ENCODE results near the gene KIAA1549. TPM values are rescaled to one million over a fixed set of nuclear protein-coding genes. Genes with fewer than 3 reads are reported as not detected.

Gene KIAA1549
- total and polyA plus RNA-seq, 2 of the 4 experiments (the other 2 are of a cell fraction) = 1.3 to 3.3 TPM

DNA sequence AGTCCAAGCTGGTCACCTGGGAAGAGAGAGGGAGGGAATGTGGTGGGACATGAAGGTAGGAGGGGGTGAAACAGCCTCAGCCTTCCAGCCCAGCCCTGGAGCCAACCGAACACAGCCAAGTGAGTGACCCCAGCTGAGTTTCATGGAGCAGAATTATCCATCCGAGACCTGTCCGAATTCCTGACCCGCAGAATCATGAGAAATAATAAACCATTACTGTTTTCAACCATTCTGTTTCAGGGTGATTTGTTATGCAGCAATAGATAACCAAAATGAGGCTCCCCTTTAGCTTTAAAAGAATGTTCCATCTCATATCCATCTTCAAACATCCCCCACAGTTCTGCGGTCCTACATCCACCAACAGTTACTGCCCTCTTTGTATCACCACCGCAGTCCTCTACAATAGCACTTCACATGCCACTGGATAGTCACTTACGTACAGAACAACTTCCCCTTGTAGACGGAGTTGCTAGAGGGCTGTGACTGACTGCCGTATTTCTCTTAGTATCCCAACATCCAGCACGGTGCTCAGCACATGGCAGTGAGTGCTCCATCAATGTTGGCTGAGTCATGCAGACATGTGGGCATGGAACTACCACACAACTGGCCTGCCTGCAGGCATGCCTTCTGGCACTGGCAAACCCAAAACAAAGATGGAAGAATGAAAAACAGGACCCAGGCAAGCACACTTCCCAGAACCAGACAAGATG, 18.5 kb downstream of the KIAA1549 start:
- Histone ChIP-seq H2BK120ac (ENCODE audit: low read depth, low read length) (no peak overlapping the region), H4K8ac (ENCODE audit: low read depth in 2 of 2, low read length in 2 of 2) (no peak overlapping the region), H3K27ac (ENCODE audit: insufficient read depth, low read length) (no peak overlapping the region), H3K4ac (ENCODE audit: low read depth, low read length) (no peak overlapping the region), H2AFZ (replicated peaks; ENCODE audit: low read length, poor library complexity) (no peak overlapping the region), H3K9me3 (ENCODE audit: control insufficient read depth, insufficient read depth, low read length) (no peaks in the 10 kb centered on the region), H2BK5ac (ENCODE audit: low read depth, low read length, poor library complexity, severe bottlenecking) (no peak overlapping the region), H3K4me3 (ENCODE audit: insufficient read depth, low read depth, low read length) (no peak overlapping the region), H2AK9ac (replicated peaks; ENCODE audit: low read depth, low read length, poor library complexity) (no peak overlapping the region), H3K18ac (ENCODE audit: low read depth, low read length) (no peak overlapping the region), H3K4me1 (ENCODE audit: control insufficient read depth, insufficient read depth, low read length) (peaks cover 3% of the 10 kb centered on the region; the same call in 1 of the 2 replicates), H4K20me1 (ENCODE audit: insufficient read depth, low read length) (peaks cover 1% of the 10 kb centered on the region; the same call in 1 of the 2 replicates), H3K9me1 (ENCODE audit: insufficient read depth, low read length) (no peaks in the 10 kb centered on the region; the same call in 1 of the 2 replicates), H4K91ac (ENCODE audit: insufficient read depth, low read depth, low read length) (no peak overlapping the region), H3K9ac (ENCODE audit: low read depth, low read length) (no peak overlapping the region), H2AK5ac (ENCODE audit: low read depth, low read length) (no peak overlapping the region), H2BK15ac (ENCODE audit: low read depth, low read length) (no peak overlapping the region), H3K79me1 (ENCODE audit: low read depth in 1 of 2, low read length in 2 of 2) (peaks cover 11 to 19% of the 10 kb centered on the region in 2 experiments; a peak in 3 of 4 replicates), H3K27me3 (ENCODE audit: control insufficient read depth, insufficient read depth, low read length) (no peaks in the 10 kb centered on the region), H3K23ac (ENCODE audit: low read depth, low read length) (no peak overlapping the region), H3K14ac (replicated peaks; ENCODE audit: low read depth, low read length) (no peak overlapping the region), H4K5ac (ENCODE audit: low read depth, low read length) (no peak overlapping the region), H3K4me2 (ENCODE audit: low read depth, low read length) (no peak overlapping the region), H3K36me3 (ENCODE audit: control insufficient read depth, insufficient read depth, low read length) (no peaks in the 10 kb centered on the region), H2BK20ac (ENCODE audit: low read depth, low read length) (no peak overlapping the region), H3K56ac (ENCODE audit: extremely low read depth, insufficient read depth, low read length) (no peak overlapping the region)
- BruUV-seq (replicated peaks) = no TSS peak
- CTCF ChIA-PET = no interaction called here
- DNase-seq (no peak), ATAC-seq (ENCODE audit: low read depth) (no peak)
- 80% methylated on average over 2 of the region's 10 CpGs; no CpG with 5 or more reads in 1 of the 2 experiments for WGBS, 2 experiments (ENCODE audit: extremely low coverage in 2 of 2, insufficient read length in 1 of 2)
- POLR2A ChIA-PET (ENCODE audit: unreplicated experiment) = no interaction called here
- intact Hi-C loops (cut with micrococcal nuclease) (no loop called here), in situ Hi-C loops (cut with MboI; ENCODE audit: low sequenced_read_pairs) (no loop called here), dilution Hi-C loops (cut with HindIII; ENCODE audit: low sequenced_read_pairs, unreplicated experiment) (no loop called here)
- TF ChIP-seq, protein P1, sequence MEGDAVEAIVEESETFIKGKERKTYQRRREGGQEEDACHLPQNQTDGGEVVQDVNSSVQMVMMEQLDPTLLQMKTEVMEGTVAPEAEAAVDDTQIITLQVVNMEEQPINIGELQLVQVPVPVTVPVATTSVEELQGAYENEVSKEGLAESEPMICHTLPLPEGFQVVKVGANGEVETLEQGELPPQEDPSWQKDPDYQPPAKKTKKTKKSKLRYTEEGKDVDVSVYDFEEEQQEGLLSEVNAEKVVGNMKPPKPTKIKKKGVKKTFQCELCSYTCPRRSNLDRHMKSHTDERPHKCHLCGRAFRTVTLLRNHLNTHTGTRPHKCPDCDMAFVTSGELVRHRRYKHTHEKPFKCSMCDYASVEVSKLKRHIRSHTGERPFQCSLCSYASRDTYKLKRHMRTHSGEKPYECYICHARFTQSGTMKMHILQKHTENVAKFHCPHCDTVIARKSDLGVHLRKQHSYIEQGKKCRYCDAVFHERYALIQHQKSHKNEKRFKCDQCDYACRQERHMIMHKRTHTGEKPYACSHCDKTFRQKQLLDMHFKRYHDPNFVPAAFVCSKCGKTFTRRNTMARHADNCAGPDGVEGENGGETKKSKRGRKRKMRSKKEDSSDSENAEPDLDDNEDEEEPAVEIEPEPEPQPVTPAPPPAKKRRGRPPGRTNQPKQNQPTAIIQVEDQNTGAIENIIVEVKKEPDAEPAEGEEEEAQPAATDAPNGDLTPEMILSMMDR (conservative IDR thresholded peaks at IDR 0.05; ENCODE audit: low read depth, low read length) = no peak
- TF ChIP-seq MAZ (IDR thresholded peaks at IDR 0.05; ENCODE audit: borderline replicate concordance, low read depth, low read length) (no peak), MAFK (IDR thresholded peaks at IDR 0.05; ENCODE audit: low read depth, low read length) (no peak), MXI1 (IDR thresholded peaks at IDR 0.05; ENCODE audit: borderline replicate concordance, low read depth, low read length) (no peak), POLR2A (IDR thresholded peaks at IDR 0.05; ENCODE audit: low read depth, low read length) (no peak), RAD21 (IDR thresholded peaks at IDR 0.05; ENCODE audit: low read length) (no peak), FOS (IDR thresholded peaks at IDR 0.05; ENCODE audit: low read depth, low read length) (no peak), CEBPB (IDR thresholded peaks at IDR 0.05; ENCODE audit: low read depth, low read length) (no peak), BHLHE40 (IDR thresholded peaks at IDR 0.05; ENCODE audit: low read depth, low read length) (no peak), CHD1 (IDR thresholded peaks at IDR 0.05; ENCODE audit: low read depth, low read length) (no peak), RCOR1 (IDR thresholded peaks at IDR 0.05; ENCODE audit: insufficient replicate concordance, low read length) (no peak), RFX5 (IDR thresholded peaks at IDR 0.05; ENCODE audit: low read depth, low read length) (no peak)
- TF ChIP-seq, protein P2, sequence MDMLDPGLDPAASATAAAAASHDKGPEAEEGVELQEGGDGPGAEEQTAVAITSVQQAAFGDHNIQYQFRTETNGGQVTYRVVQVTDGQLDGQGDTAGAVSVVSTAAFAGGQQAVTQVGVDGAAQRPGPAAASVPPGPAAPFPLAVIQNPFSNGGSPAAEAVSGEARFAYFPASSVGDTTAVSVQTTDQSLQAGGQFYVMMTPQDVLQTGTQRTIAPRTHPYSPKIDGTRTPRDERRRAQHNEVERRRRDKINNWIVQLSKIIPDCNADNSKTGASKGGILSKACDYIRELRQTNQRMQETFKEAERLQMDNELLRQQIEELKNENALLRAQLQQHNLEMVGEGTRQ (IDR thresholded peaks at IDR 0.05; ENCODE audit: low read depth, low read length) = no peak
- TF ChIP-seq, protein P3, sequence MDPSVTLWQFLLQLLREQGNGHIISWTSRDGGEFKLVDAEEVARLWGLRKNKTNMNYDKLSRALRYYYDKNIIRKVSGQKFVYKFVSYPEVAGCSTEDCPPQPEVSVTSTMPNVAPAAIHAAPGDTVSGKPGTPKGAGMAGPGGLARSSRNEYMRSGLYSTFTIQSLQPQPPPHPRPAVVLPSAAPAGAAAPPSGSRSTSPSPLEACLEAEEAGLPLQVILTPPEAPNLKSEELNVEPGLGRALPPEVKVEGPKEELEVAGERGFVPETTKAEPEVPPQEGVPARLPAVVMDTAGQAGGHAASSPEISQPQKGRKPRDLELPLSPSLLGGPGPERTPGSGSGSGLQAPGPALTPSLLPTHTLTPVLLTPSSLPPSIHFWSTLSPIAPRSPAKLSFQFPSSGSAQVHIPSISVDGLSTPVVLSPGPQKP (IDR thresholded peaks at IDR 0.05; ENCODE audit: borderline replicate concordance, low read depth, low read length) = no peak
